Gastrocnemius medialis (tissue), 4 donors: ENCODE measurements around the gene PSMD2.

Source experiments
- CTCF ChIP-seq, 5 experiments: fragments of 450-650 bp in 3 of 5; fragments of 200-600 bp in 2 of 5; sonication (generic) in 2 of 5; IDR thresholded peaks in 4 of 5; conservative IDR thresholded peaks in 1 of 5; 1 replicate in 4 of 5; 2 replicates in 1 of 5; pipeline ENCODE4 v1.5.1; 2016 to 2019; ENCODE audit warnings: antibody characterized with exemption in 5 of 5, mild to moderate bottlenecking in 3 of 5, moderate library complexity in 3 of 5
- POLR2A ChIP-seq, 2 donors: fragments of 450-650 bp; IDR thresholded peaks; one replicate each; pipeline ENCODE4 v1.6.1; 2017; ENCODE audit warnings: antibody characterized with exemption in 2 of 2, mild to moderate bottlenecking in 2 of 2, moderate library complexity in 2 of 2

- TF ChIP-seq CTCF (IDR thresholded peaks at IDR 0.05 in 4 of 5, conservative IDR thresholded peaks at IDR 0.05 in 1 of 5) (no peak), POLR2A (IDR thresholded peaks at IDR 0.05) (no peak)
Measured at GRCh38 chr3:184349563-184350470, 50.8 kb downstream of the PSMD2 start.
